ENCODE data around the gene R3HDM2. TPM values are rescaled to one million over a fixed set of nuclear protein-coding genes. Genes with fewer than 3 reads are reported as not detected.
A peak's percentile ranks its signal among the peaks of the same experiment; 100 is the strongest.

The R3HDM2 gene
- total RNA-seq, 1 experiment from 2014 or later = 34.7 TPM

GRCh38 chr12:57214398-57214781 lies 216.5 kb downstream of the R3HDM2 start:
- Mint-ChIP-seq H3K27ac (no peak overlapping the region; the same call in 1 of the 2 replicates), H3K36me3 (peaks cover 6% of the 10 kb centered on the region), H3K4me1 (peaks cover 37% of the 10 kb centered on the region), H3K27me3 (ENCODE audit: low read depth) (peaks cover 56% of the 10 kb centered on the region), H3K9me3 (no peaks in the 10 kb centered on the region), H3K4me3 (peak overlapping the region; percentile 53)
- DNase-seq (ENCODE audit: low spot score) (peak; percentile 89), ATAC-seq (peak; percentile 50)
- POLR2A ChIA-PET = interaction anchor here (1.0 to 3.0 kb wide), 10 partner anchors 10 to 241 kb away, joined by 3 to 18 read pairs (median 8); partner anchors contain the start of genes INHBE and SHMT2
- CTCF ChIA-PET = interaction anchor here (0.6 to 8.5 kb wide), 38 partner anchors 8 to 399 kb away, joined by 3 to 415 read pairs (median 8); partner anchors contain the start of genes GLI1, INHBE, LRP1 and SHMT2
- TF ChIP-seq FOXP1 (CRISPR knock-in tag; IDR thresholded peaks at IDR 0.05; ENCODE audit: borderline replicate concordance) (no peak), EMX1 (CRISPR knock-in tag; IDR thresholded peaks at IDR 0.05) (no peak), AFF4 (CRISPR knock-in tag; IDR thresholded peaks at IDR 0.05; ENCODE audit: borderline replicate concordance) (no peak), ZNF416 (CRISPR knock-in tag; IDR thresholded peaks at IDR 0.05) (no peak), RELA (CRISPR knock-in tag; IDR thresholded peaks at IDR 0.05; ENCODE audit: borderline replicate concordance) (no peak), TEAD1 (CRISPR knock-in tag; IDR thresholded peaks at IDR 0.05) (no peak), ELF4 (CRISPR knock-in tag; IDR thresholded peaks at IDR 0.05; ENCODE audit: low read depth) (no peak), ZNF423 (CRISPR knock-in tag; IDR thresholded peaks at IDR 0.05) (no peak), CTCF (IDR thresholded peaks at IDR 0.05) (peak; percentile 59; the same call in 1 of the 2 replicates), ZNF138 (CRISPR knock-in tag; conservative IDR thresholded peaks at IDR 0.05) (no peak), USF2 (CRISPR knock-in tag; IDR thresholded peaks at IDR 0.05) (no peak), SMAD3 (CRISPR knock-in tag; IDR thresholded peaks at IDR 0.05; ENCODE audit: borderline replicate concordance) (no peak), CREM (CRISPR knock-in tag; IDR thresholded peaks at IDR 0.05) (0 out of 2 replicates have a peak, but pooled peaks have one; percentile 36), CREB1 (CRISPR knock-in tag; IDR thresholded peaks at IDR 0.05) (no peak), FOXJ3 (CRISPR knock-in tag; IDR thresholded peaks at IDR 0.05; ENCODE audit: borderline replicate concordance) (no peak), MLX (CRISPR knock-in tag; IDR thresholded peaks at IDR 0.05) (no peak), CBFB (CRISPR knock-in tag; IDR thresholded peaks at IDR 0.05; ENCODE audit: low read depth) (no peak), TCF7 (CRISPR knock-in tag; IDR thresholded peaks at IDR 0.05; ENCODE audit: low read depth) (no peak), ZMAT4 (CRISPR knock-in tag; IDR thresholded peaks at IDR 0.05) (no peak), ZNF281 (CRISPR knock-in tag; IDR thresholded peaks at IDR 0.05) (no peak), GRHL2 (CRISPR knock-in tag; IDR thresholded peaks at IDR 0.05; ENCODE audit: insufficient replicate concordance, severe bottlenecking) (no peak), ESRRA (CRISPR knock-in tag; IDR thresholded peaks at IDR 0.05; ENCODE audit: borderline replicate concordance) (no peak), IRF1 (CRISPR knock-in tag; IDR thresholded peaks at IDR 0.05) (no peak), NFE2L1 (CRISPR knock-in tag; IDR thresholded peaks at IDR 0.05) (no peak), ZNF263 (CRISPR knock-in tag; IDR thresholded peaks at IDR 0.05; ENCODE audit: low read depth) (no peak), SP1 (CRISPR knock-in tag; conservative IDR thresholded peaks at IDR 0.05) (peak; percentile 51)

Data from WTC11 (cell line).